ENCODE results near the gene NCMAP.

NCMAP gene

GRCh38 chr1:24575905-24576587 is 20.2 kb downstream of the NCMAP start:
- DNase-seq: no peak

GRCh38 chr1:24578846-24579245 is 23.0 kb downstream of the NCMAP start:
- no peak for DNase-seq

DNA sequence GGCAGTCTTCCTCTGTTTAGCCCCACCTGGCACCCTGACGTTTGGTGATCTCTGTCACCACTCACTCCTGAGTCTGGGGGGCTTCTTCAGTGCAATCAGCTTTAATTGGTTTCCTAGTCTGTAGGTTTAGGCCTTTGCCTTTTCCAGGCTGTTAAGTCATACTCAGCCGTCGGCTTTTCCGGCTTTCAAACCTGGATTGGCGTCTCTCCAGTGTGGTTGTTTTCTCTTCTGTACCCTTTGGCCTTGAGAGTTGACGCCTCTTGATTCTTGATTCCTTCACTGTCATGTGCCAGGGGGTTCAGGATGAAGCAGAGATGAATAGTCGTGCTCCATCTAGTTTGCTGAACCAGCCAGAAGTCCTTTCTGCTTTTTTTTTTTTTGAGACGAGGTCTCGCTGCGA is 24.9 kb downstream of the NCMAP start:
- DNase-seq: no peak

GRCh38 chr1:24584171-24584647 is 28.3 kb downstream of the NCMAP start:
- DNase-seq: peak; percentile 4 to 16 (median 11)

DNA sequence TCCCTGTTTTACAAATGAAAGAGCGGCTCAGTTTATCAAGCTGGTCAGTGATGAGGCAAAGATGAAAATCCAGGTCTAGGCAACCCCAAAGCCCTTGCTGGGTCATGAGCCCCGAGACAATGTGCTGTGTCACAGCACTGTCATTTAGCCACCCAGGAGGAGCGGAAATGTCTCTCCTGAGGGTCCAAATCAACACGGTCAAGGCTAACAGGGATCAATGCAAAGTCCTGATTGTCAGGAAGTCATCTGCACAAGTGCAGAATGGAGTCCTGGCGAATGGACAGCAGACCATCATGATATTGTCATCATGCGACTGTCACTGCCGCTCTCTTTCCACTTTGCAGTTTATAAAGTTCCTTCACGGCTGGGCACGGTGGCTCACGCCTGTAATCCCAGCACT is 30.2 kb downstream of the NCMAP start:
- no peak for DNase-seq

DNA sequence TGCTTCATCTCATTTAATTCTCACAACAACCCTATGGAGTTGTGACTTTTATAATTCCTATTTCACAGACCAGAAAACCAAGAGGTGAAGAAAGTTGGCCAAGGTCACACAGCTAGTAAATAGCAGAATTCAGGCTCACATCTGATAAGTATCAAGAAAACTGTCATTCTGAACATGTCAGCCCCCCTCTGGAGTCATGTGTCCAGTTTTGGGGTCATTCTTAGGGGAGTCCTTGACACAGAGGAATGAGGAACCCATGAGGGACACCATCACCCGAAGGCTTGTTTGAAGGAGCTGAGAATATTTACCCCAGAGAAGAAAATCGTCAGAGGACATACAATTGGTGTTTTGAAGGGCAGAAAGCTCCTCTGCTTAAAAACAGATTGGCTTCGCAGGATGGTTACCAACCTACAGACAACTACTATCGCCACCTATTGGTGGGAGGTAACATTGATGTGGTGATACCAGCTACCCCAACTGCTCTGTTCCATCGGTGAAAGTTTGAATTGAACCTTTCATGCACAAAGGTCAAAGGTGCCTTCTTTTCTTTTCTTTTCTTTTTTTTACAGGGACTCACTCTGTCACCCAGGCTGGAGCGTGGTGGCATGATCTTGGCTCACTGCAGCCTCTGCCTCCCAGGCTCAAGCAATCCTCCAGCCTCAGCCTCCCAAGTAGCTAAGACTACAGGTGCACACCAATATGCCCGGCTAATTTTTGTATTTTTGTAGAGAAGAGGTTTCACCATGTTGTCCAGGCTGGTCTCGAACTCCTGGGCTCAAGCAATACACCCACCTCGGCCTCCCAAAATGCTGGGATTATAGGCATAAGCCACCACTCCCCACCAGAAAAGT is 31.3 kb downstream of the NCMAP start:
- peak; percentile 63 to 83 (median 74) for DNase-seq

GRCh38 chr1:24588573-24588972 is 32.7 kb downstream of the NCMAP start:
- DNase-seq: no peak

- DNase-seq: no peak
Measured at GRCh38 chr1:24589200-24589599, 33.3 kb downstream of the NCMAP start.

GRCh38 chr1:24591781-24592180 is 35.9 kb downstream of the NCMAP start:
- no peak for DNase-seq

GRCh38 chr1:24594328-24594598 is 38.4 kb downstream of the NCMAP start:
- DNase-seq: no peak

GRCh38 chr1:24596401-24596880 is 40.6 kb downstream of the NCMAP start:
- DNase-seq: no peak

GRCh38 chr1:24599265-24599664 is 43.4 kb downstream of the NCMAP start:
- DNase-seq: no peak

GRCh38 chr1:24600551-24600950 is 44.7 kb downstream of the NCMAP start:
- no peak for DNase-seq

DNA sequence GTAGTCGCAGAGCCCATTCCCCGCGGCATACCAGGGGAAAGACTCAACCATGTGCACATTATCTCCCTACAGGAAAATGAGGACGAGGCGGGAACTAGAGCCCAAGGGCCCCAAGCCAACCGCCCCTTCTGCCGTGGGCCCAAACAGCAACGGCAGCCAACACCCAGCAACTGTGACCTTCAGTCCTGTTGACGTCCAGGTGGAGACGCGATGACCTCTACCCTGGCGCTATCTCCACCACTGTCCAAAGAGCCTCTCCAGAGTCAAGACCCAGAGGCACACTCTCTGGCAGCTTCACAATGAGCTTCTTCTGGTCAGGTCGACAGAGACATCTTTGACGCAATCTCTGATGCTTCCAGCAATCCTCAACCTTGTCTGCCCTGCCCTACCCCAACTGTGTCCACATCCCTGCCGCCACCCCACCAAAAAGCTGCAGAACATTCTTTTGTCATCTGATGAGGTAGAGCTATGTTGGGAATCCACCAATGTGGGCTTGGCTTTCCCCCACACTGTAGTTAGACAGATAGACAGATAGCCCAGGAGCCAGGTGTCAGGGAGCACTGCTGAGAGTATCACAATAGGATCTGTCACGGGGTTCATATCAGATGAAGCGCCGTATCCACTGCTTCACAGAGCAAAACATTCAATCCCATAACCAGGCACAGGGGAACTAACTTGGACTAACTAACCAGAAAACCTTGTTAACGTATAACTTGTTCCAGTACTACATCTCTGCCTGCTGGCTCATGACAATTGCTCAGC is 49.8 kb downstream of the NCMAP start:
- DNase-seq: no peak

DNA sequence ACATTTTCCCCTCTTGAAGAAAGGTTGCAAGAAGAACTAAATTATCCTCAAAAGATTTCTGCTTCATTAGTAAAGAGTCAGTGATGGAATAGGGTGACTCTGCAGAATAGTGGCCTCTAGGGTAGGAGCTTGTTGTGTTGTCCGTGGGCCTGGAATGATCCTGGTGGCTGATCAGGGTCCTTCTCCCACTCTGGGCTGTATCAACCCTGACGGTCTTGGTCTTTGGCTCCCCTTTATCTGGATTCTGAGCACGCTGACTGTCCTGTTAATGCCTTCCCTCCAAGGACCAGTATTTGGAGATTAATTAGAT is 50.4 kb downstream of the NCMAP start:
- DNase-seq: no peak

DNA sequence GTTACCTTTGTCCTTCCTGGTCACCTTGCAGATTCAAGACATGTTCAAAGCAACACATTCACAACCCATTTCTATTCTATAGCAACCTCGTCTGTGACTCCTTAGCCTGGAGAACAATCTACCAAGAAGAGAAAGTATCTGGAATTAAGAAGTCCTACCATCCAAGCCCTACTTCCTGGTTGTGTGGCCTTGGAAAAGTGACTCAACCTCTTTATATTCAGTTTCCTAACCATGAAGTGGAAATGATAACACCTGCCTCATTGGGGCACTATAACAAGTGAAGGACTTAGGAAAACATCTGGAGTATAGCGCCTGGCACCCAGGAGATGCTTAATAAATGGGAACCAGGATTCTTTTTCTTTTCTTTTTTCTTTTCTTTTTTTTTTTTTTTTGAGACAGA is 50.7 kb downstream of the NCMAP start:
- no peak for DNase-seq

DNA sequence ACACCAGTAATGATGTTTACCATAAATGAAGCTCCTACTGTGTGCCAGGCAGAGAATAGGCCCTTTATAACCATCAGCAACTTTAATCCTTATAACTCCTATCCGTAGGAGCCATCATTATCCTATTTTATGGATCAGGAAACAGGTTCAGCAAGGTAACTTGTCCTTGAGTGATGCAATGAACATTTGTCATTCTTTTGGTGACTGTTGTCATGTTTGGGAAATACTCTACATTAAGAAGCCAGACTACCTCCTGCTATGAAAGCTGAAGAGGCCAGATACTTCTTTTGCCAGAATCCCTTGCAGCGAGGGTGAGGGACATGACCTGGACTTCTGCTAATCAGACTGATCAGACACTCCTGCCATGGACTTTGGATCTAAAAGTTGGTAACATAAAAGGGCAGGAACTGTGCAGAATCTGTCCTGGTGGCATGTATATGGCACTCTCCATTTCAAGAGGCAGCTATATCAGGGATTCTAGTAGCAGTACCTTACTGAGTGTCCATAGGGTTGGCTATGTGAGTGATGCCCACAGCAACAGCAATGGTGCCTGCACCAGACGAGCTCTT is 54.1 kb downstream of the NCMAP start:
- DNase-seq: no peak

DNA sequence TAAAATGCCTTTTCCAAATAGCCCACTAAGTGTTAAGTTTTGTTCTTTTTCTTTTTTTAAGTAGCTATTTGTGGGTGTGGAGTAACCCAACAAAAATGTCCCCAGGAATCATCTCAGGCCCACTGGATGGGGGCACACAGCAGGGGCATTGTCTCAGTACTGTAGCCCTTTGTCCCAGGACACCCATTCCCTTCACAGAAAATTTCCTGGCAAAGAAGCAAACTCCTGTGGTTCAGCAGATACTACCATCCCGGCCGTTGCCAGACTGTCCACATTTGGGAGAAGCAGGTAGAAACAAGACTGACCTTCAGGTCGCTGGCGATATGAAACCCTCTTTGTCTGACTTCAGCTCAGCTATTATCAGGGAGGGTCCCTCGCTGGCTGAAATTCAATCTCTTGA is 63.5 kb downstream of the NCMAP start:
- DNase-seq: no peak

DNA sequence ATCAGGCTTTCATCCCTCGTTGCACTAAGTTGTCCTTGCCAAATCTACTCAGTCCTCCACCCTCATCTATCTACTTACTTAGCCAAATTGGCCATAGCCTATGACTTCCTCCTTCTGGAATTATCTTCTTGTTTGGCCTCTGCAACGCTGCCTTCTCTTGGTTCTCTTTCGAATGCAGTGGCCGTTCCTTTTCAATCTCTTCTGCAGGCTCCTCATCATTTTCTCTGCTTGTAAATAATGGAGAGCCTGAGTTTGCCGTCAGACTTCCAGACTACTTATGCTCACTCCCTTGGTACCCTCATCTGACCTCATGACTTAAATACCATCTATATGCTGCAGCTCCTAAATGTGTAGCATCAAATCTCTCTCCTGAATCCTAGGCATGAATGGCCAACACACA is 64.8 kb downstream of the NCMAP start:
- DNase-seq: no peak

GRCh38 chr1:24621121-24621520 is 65.2 kb downstream of the NCMAP start:
- DNase-seq: no peak

- no peak for DNase-seq
Measured at GRCh38 chr1:24622218-24622617, 66.3 kb downstream of the NCMAP start.

- DNase-seq: no peak
Measured at GRCh38 chr1:24632832-24633175, 76.9 kb downstream of the NCMAP start.

DNA sequence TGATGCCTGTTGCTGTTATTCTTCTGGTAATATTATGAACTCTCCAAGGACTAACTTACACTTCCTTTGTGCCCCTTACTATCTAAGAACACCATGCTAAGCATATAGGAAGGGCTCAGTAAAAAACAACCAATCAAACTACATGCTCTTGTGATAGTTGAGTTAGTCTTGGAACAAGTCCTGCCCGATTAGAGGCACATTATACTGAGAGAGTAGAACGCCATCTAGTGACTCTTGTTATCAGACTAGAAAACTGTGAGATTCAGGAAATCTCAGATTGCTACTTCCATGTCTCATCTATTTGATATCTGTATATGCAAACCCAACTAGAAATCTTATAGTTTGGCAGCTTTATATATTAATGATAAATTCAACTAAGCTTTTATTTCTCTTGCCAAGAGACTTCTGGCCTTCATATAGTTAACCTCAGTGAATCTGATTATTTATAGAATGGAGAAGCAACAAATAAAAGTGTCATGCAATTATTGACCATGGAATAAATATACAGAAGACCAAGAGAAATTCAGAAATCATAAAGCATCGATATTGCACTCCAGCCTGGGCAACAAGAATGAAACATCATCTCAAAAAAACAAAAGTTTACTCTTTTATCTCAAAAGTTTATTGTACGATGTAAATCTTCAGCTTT is 79.4 kb downstream of the NCMAP start:
- DNase-seq: peak; percentile 44 to 78 (median 60)

Measured in suppressor macrophage (primary cell).